ENCODE results near the gene RNF220. TPM values are rescaled to one million over a fixed set of nuclear protein-coding genes. Genes with fewer than 3 reads are reported as not detected.

RNF220 gene
- 41.4 and 56.2 TPM in 2 replicates for total RNA-seq

GRCh38 chr1:44405031-44405797, at the start of gene RNF220:
Gene RNF220 (plus strand): TSS chr1:44405255.

GRCh38 chr1:44674113-44675000, 269.3 kb downstream of the RNF220 start, which contains the start of the genes ARMH1 and TMEM53:
Gene ARMH1 (plus strand): TSS chr1:44674714. CDS start chr1:44689698, 14,984 bp downstream.
Gene TMEM53 (minus strand): TSS chr1:44674481. CDS start chr1:44674391, 90 bp downstream.

Other genes with a start within 250 kb of the RNF220 start
- 21.2 and 29.3 TPM in 2 replicates for gene DMAP1, start 191.8 kb upstream of the RNF220 start, total RNA-seq
- 39.3 and 52.1 TPM in 2 replicates for gene ERI3, start 50.0 kb upstream of the RNF220 start, total RNA-seq